Measurements from ENCODE around the gene CGB3. TPM values are rescaled to one million over a fixed set of nuclear protein-coding genes. Genes with fewer than 3 reads are reported as not detected.

Gene CGB3
- polyA plus RNA-seq, 1 of the 3 experiments (the other 2 are of a cell fraction), result 0.10 TPM

GRCh38 chr19:49020931-49021895 lies 2.9 kb downstream of the CGB3 start (continued):
- TF ChIP-seq RCOR1 (IDR thresholded peaks at IDR 0.05; ENCODE audit: low read length) (no peak), USF1 (IDR thresholded peaks at IDR 0.05; ENCODE audit: borderline replicate concordance, low read depth) (no peak), MEF2A (IDR thresholded peaks at IDR 0.05; ENCODE audit: borderline replicate concordance, low read depth) (no peak), FOXM1 (IDR thresholded peaks at IDR 0.05; ENCODE audit: low read depth) (no peak), TAF1 (IDR thresholded peaks at IDR 0.05; ENCODE audit: borderline replicate concordance, low read depth, low read length) (no peak), YY1 (IDR thresholded peaks at IDR 0.05; ENCODE audit: low read depth) (no peak), USF2 (IDR thresholded peaks at IDR 0.05; ENCODE audit: borderline replicate concordance, low read depth, low read length) (no peak), RXRA (IDR thresholded peaks at IDR 0.05; ENCODE audit: borderline replicate concordance, low read depth) (no peak), NRF1 (IDR thresholded peaks at IDR 0.05; ENCODE audit: low read depth, low read length) (no peak), TCF12 (IDR thresholded peaks at IDR 0.05) (no peak)

GRCh38 chr19:49020342-49020741 lies 3.8 kb downstream of the CGB3 start:
- Histone ChIP-seq H3F3A (replicated peaks; ENCODE audit: insufficient read depth) (peaks cover 17% of the 10 kb centered on the region), H3K4me3 (ENCODE audit: low read depth in 2 of 2, low read length in 1 of 2) (no peak overlapping the region), H3K4me2 (no peak overlapping the region), H3K27ac (ENCODE audit: low read depth in 2 of 2, low read length in 1 of 2) (no peak overlapping the region), H3K9me3 (no peaks in the 10 kb centered on the region), H3K9ac (no peak overlapping the region), H3K4me1 (ENCODE audit: control insufficient read depth in 1 of 2, insufficient read depth in 2 of 2, low read depth in 1 of 2, low read length in 1 of 2) (peaks cover 0 to 35% of the 10 kb centered on the region in 2 experiments; a peak in 1 of 4 replicates), H3K79me2 (ENCODE audit: insufficient read depth) (no peaks in the 10 kb centered on the region), H2AFZ (ENCODE audit: low read depth) (no peak overlapping the region), H3K9me2 (no peaks in the 10 kb centered on the region), H3K36me3 (replicated peaks in 1 of 2; ENCODE audit: control insufficient read depth in 1 of 2, insufficient read depth in 2 of 2, low read length in 1 of 2) (peaks cover 0 to 6% of the 10 kb centered on the region in 2 experiments), H4K20me1 (ENCODE audit: insufficient read depth) (no peaks in the 10 kb centered on the region), H3K27me3 (ENCODE audit: insufficient read depth) (no peaks in the 10 kb centered on the region)
- WGBS (ENCODE audit: low lambda C conversion rate), result 96% methylated on average over 11 of the region's 11 CpGs
- DNase-seq, result no peak
- POLR2A ChIA-PET, result interaction anchor here (1.2 to 1.7 kb wide), 2 partner anchors 11 kb away, joined by 3 to 7 read pairs; no protein-coding TSS in a partner anchor
- TF ChIP-seq ELF1 (IDR thresholded peaks at IDR 0.05) (no peak), RXRA (IDR thresholded peaks at IDR 0.05; ENCODE audit: borderline replicate concordance, low read depth) (no peak), RCOR1 (IDR thresholded peaks at IDR 0.05; ENCODE audit: low read length) (no peak), POLR2AphosphoS5 (IDR thresholded peaks at IDR 0.05; ENCODE audit: low read depth, low read length) (no peak), RFX5 (IDR thresholded peaks at IDR 0.05; ENCODE audit: low read length) (no peak), ZBTB33 (IDR thresholded peaks at IDR 0.05; ENCODE audit: borderline replicate concordance, low read depth) (no peak), NRF1 (IDR thresholded peaks at IDR 0.05; ENCODE audit: low read depth, low read length) (no peak), SIN3A (IDR thresholded peaks at IDR 0.05; ENCODE audit: borderline replicate concordance, low read depth, low read length) (no peak), MXI1 (IDR thresholded peaks at IDR 0.05; ENCODE audit: low read depth, low read length) (no peak), IRF3 (IDR thresholded peaks at IDR 0.05; ENCODE audit: low read depth, low read length) (no peak), EP300 (IDR thresholded peaks at IDR 0.05; ENCODE audit: borderline replicate concordance in 1 of 2, low read depth in 1 of 2, low read length in 1 of 2) (no peak), CTCF (IDR thresholded peaks at IDR 0.05) (no peak)
- CTCF ChIA-PET, result interaction anchor here (0.9 to 3.3 kb wide), 7 partner anchors 11 to 281 kb away, joined by 3 to 17 read pairs (median 3); partner anchors contain the start of genes CGB2 and KCNA7
